ENCODE data around the gene MPHOSPH9. TPM values are rescaled to one million over a fixed set of nuclear protein-coding genes. Genes with fewer than 3 reads are reported as not detected.

The MPHOSPH9 gene
- polyA plus RNA-seq, 1 donor (not counting 4 experiments of a cell fraction or from before 2014, with no cell fraction given): 10.7 TPM

DNA sequence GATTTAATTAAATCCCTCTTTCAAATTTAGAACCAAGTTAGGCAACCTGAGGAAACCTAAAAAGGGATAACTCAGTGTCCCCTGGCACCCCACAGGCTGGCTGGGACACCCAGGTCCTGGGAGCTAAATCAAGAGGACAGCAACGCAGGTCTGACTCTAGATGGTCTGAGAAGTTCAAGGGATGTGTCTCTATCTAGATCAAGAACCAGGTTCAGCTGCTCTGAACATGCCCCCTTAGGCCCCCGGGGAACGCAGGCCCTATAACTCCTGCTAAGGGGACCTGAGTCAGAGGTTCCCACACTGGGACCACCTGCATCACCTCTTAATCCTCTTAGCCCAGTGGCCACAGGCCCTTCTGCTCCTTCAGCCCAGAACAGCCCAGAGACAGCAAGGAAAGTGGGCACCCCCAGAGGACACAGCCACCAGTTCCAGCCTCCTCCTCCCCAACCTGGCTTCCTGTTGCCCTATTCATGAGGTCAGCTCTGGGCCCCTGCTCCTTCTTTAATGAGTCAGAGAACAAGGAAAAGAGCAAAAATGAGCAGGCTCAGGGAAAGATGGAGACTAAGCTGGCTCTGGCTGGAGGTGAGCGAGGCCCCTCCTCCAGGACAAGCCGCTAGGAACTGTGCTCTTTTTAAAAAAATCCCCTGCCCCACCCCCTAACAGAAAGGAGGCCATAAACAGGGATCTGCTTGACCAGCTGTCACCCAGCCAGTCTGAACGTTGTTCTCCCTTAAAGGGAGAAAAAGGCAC is 92.8 kb downstream of the MPHOSPH9 start:
- no peak overlapping the region for H3K27ac ChIP-seq (ENCODE audit: control insufficient read depth, insufficient read depth, low read length)
- no peak overlapping the region for H3K9ac ChIP-seq (ENCODE audit: control insufficient read depth, extremely low read depth, insufficient read depth, low read length)
- no peak overlapping the region for H3K4me3 ChIP-seq (ENCODE audit: control insufficient read depth in 2 of 3, extremely low read depth in 1 of 3, insufficient read depth in 2 of 3, low read depth in 1 of 3, low read length in 3 of 3)
- TF ChIP-seq, protein P1, sequence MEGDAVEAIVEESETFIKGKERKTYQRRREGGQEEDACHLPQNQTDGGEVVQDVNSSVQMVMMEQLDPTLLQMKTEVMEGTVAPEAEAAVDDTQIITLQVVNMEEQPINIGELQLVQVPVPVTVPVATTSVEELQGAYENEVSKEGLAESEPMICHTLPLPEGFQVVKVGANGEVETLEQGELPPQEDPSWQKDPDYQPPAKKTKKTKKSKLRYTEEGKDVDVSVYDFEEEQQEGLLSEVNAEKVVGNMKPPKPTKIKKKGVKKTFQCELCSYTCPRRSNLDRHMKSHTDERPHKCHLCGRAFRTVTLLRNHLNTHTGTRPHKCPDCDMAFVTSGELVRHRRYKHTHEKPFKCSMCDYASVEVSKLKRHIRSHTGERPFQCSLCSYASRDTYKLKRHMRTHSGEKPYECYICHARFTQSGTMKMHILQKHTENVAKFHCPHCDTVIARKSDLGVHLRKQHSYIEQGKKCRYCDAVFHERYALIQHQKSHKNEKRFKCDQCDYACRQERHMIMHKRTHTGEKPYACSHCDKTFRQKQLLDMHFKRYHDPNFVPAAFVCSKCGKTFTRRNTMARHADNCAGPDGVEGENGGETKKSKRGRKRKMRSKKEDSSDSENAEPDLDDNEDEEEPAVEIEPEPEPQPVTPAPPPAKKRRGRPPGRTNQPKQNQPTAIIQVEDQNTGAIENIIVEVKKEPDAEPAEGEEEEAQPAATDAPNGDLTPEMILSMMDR (optimal IDR thresholded peaks at IDR 0.05 in 1 of 3, IDR thresholded peaks at IDR 0.05 in 1 of 3, conservative IDR thresholded peaks at IDR 0.05 in 1 of 3; ENCODE audit: extremely low read depth in 1 of 3, insufficient read depth in 2 of 3, low read length in 3 of 3): no peak
- TF ChIP-seq EZH2 (IDR thresholded peaks at IDR 0.05; ENCODE audit: low read length): no peak
- no peak overlapping the region for H2AFZ ChIP-seq (ENCODE audit: control insufficient read depth, low read length)
- peak overlapping the region; percentile 30 for H3K4me2 ChIP-seq (ENCODE audit: control insufficient read depth, extremely low read depth, insufficient read depth, low read depth, low read length)
- FAIRE-seq (no peak), DNase-seq (ENCODE audit: low read depth, low spot score) (peak; percentile 35)
- no peaks in the 10 kb centered on the region for H3K36me3 ChIP-seq (ENCODE audit: control insufficient read depth in 2 of 2, extremely low read depth in 1 of 2, insufficient read depth in 2 of 2, low read length in 2 of 2)
- H3K79me2 ChIP-seq (ENCODE audit: control insufficient read depth, insufficient read depth, low read length): peaks cover 13% of the 10 kb centered on the region
- no peaks in the 10 kb centered on the region for H3K27me3 ChIP-seq (ENCODE audit: control insufficient read depth, extremely low read depth, insufficient read depth, low read length)
- H3K9me1 ChIP-seq (ENCODE audit: control insufficient read depth, extremely low read depth, insufficient read depth, low read length): no peaks in the 10 kb centered on the region
- H3K9me3 ChIP-seq (ENCODE audit: control insufficient read depth, low read depth, low read length): no peaks in the 10 kb centered on the region
- no peaks in the 10 kb centered on the region for H4K20me1 ChIP-seq (ENCODE audit: control insufficient read depth, extremely low read depth, insufficient read depth, low read length)
- dilution Hi-C loops (cut with MboI; ENCODE audit: extremely low pct_ligation_motif_present, low sequenced_read_pairs): no loop called here
- H3K4me1 ChIP-seq (ENCODE audit: control insufficient read depth, extremely low read depth, insufficient read depth, low read length): peaks cover 29% of the 10 kb centered on the region

DNA sequence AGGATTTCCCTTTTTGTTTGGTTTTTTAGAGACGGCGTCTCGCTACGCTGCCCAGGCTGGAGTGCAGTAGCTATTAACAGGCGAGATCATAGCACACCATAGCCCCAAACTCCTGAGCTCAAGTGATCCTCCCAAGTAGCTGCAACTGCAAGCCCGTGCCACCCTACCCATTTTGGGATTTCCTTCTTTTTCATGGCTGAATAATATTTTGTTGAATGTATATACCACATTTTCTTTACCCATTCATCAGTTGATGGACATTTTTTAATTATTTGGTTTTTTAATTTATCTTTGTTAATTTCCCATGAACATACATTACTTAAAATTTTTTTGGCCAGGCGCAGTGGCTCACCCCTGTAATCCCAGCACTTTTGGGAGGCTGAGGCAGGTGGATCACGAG is 97.3 kb downstream of the MPHOSPH9 start:
- H3K79me2 ChIP-seq (ENCODE audit: control insufficient read depth, insufficient read depth, low read length): peaks cover 7% of the 10 kb centered on the region

More for the DNA sequence above, 97.3 kb downstream of the MPHOSPH9 start:
- H3K4me2 ChIP-seq (ENCODE audit: control insufficient read depth, extremely low read depth, insufficient read depth, low read depth, low read length): no peak overlapping the region
- H3K9me3 ChIP-seq (ENCODE audit: control insufficient read depth, low read depth, low read length): no peaks in the 10 kb centered on the region
- no peak for FAIRE-seq
- H3K27me3 ChIP-seq (ENCODE audit: control insufficient read depth, extremely low read depth, insufficient read depth, low read length): no peaks in the 10 kb centered on the region
- dilution Hi-C loops (cut with MboI; ENCODE audit: extremely low pct_ligation_motif_present, low sequenced_read_pairs): no loop called here
- H3K27ac ChIP-seq (ENCODE audit: control insufficient read depth, insufficient read depth, low read length): no peak overlapping the region
- no peak for DNase-seq (ENCODE audit: low read depth, low spot score)
- no peaks in the 10 kb centered on the region for H4K20me1 ChIP-seq (ENCODE audit: control insufficient read depth, extremely low read depth, insufficient read depth, low read length)
- H3K9ac ChIP-seq (ENCODE audit: control insufficient read depth, extremely low read depth, insufficient read depth, low read length): no peak overlapping the region
- H3K36me3 ChIP-seq (ENCODE audit: control insufficient read depth in 2 of 2, extremely low read depth in 1 of 2, insufficient read depth in 2 of 2, low read length in 2 of 2): no peaks in the 10 kb centered on the region
- TF ChIP-seq, protein P1 (optimal IDR thresholded peaks at IDR 0.05 in 1 of 3, IDR thresholded peaks at IDR 0.05 in 1 of 3, conservative IDR thresholded peaks at IDR 0.05 in 1 of 3; ENCODE audit: extremely low read depth in 1 of 3, insufficient read depth in 2 of 3, low read length in 3 of 3): no peak
- no peak for TF ChIP-seq EZH2 (IDR thresholded peaks at IDR 0.05; ENCODE audit: low read length)
- no peak overlapping the region for H3K4me3 ChIP-seq (ENCODE audit: control insufficient read depth in 2 of 3, extremely low read depth in 1 of 3, insufficient read depth in 2 of 3, low read depth in 1 of 3, low read length in 3 of 3)
- peaks cover 55% of the 10 kb centered on the region for H3K4me1 ChIP-seq (ENCODE audit: control insufficient read depth, extremely low read depth, insufficient read depth, low read length)
- no peak overlapping the region for H2AFZ ChIP-seq (ENCODE audit: control insufficient read depth, low read length)
- H3K9me1 ChIP-seq (ENCODE audit: control insufficient read depth, extremely low read depth, insufficient read depth, low read length): no peaks in the 10 kb centered on the region
